ENCODE data around the gene TROAP.

The TROAP gene

DNA sequence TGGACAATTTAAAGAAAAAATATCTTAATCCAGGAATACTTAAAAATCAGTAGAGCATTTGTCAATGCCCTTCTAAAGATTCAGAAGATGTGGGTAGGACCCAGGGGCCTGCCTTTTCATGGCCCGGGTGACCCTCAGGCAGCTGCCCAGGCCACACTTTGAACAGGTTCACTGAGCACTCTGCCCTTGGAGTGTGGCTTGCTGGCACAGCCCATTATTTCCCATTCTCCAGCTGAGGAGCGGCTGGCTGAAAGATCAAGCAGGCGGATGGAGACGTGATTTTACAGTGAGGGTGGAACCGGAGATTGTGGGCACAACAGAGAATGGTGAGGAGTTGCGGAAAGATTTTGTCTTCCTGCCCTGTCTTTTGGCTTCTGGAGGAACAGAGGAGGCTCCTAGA lies 35.2 kb upstream of the TROAP start:
- Histone ChIP-seq H3K4me1 (ENCODE audit: control insufficient read depth, insufficient read depth, low read length) (no peaks in the 10 kb centered on the region), H3K27ac (ENCODE audit: extremely low read depth, low read depth, low read length) (no peak overlapping the region), H3K4me3 (ENCODE audit: low read depth, low read length) (no peak overlapping the region), H3K9me3 (ENCODE audit: control insufficient read depth, insufficient read depth, low read depth, low read length) (no peaks in the 10 kb centered on the region), H3K36me3 (ENCODE audit: control insufficient read depth in 2 of 2, insufficient read depth in 1 of 2, low read length in 2 of 2) (peaks cover 0 to 3% of the 10 kb centered on the region in 2 experiments; a peak in 1 of 3 replicates)
- CTCF ChIA-PET, result interaction anchor here (0.5 to 10.2 kb wide), 24 partner anchors 7 to 376 kb away, joined by 3 to 208 read pairs (median 12); partner anchors contain the start of genes C1QL4, DNAJC22, PRPH and TROAP
- POLR2A ChIA-PET, result interaction anchor here (1.2 to 1.9 kb wide), 4 partner anchors 9 to 71 kb away, joined by 4 to 18 read pairs (median 10); partner anchors contain the start of gene TROAP
- no peak for TF ChIP-seq ZNF830 (tag by site-specific recombination; IDR thresholded peaks at IDR 0.05; ENCODE audit: low read depth)
- TF ChIP-seq ZNF2 (tag by site-specific recombination; IDR thresholded peaks at IDR 0.05), result no peak
- no peak for TF ChIP-seq SP7 (tag by site-specific recombination; IDR thresholded peaks at IDR 0.05)
- TF ChIP-seq, protein P1, sequence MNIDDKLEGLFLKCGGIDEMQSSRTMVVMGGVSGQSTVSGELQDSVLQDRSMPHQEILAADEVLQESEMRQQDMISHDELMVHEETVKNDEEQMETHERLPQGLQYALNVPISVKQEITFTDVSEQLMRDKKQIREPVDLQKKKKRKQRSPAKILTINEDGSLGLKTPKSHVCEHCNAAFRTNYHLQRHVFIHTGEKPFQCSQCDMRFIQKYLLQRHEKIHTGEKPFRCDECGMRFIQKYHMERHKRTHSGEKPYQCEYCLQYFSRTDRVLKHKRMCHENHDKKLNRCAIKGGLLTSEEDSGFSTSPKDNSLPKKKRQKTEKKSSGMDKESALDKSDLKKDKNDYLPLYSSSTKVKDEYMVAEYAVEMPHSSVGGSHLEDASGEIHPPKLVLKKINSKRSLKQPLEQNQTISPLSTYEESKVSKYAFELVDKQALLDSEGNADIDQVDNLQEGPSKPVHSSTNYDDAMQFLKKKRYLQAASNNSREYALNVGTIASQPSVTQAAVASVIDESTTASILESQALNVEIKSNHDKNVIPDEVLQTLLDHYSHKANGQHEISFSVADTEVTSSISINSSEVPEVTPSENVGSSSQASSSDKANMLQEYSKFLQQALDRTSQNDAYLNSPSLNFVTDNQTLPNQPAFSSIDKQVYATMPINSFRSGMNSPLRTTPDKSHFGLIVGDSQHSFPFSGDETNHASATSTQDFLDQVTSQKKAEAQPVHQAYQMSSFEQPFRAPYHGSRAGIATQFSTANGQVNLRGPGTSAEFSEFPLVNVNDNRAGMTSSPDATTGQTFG (tag by site-specific recombination; IDR thresholded peaks at IDR 0.05; ENCODE audit: borderline replicate concordance), result no peak
- no peak for TF ChIP-seq ZNF645 (tag by site-specific recombination; IDR thresholded peaks at IDR 0.05)
- TF ChIP-seq, protein P2, sequence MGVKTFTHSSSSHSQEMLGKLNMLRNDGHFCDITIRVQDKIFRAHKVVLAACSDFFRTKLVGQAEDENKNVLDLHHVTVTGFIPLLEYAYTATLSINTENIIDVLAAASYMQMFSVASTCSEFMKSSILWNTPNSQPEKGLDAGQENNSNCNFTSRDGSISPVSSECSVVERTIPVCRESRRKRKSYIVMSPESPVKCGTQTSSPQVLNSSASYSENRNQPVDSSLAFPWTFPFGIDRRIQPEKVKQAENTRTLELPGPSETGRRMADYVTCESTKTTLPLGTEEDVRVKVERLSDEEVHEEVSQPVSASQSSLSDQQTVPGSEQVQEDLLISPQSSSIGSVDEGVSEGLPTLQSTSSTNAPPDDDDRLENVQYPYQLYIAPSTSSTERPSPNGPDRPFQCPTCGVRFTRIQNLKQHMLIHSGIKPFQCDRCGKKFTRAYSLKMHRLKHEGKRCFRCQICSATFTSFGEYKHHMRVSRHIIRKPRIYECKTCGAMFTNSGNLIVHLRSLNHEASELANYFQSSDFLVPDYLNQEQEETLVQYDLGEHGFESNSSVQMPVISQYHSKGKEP (tag by site-specific recombination; IDR thresholded peaks at IDR 0.05), result no peak
- TF ChIP-seq, protein P3, sequence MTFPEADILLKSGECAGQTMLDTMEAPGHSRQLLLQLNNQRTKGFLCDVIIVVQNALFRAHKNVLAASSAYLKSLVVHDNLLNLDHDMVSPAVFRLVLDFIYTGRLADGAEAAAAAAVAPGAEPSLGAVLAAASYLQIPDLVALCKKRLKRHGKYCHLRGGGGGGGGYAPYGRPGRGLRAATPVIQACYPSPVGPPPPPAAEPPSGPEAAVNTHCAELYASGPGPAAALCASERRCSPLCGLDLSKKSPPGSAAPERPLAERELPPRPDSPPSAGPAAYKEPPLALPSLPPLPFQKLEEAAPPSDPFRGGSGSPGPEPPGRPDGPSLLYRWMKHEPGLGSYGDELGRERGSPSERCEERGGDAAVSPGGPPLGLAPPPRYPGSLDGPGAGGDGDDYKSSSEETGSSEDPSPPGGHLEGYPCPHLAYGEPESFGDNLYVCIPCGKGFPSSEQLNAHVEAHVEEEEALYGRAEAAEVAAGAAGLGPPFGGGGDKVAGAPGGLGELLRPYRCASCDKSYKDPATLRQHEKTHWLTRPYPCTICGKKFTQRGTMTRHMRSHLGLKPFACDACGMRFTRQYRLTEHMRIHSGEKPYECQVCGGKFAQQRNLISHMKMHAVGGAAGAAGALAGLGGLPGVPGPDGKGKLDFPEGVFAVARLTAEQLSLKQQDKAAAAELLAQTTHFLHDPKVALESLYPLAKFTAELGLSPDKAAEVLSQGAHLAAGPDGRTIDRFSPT (tag by site-specific recombination; IDR thresholded peaks at IDR 0.05), result no peak
- no peak for TF ChIP-seq ZNF473 (tag by site-specific recombination; IDR thresholded peaks at IDR 0.05)
- no peak for TF ChIP-seq ZNF747 (tag by site-specific recombination; IDR thresholded peaks at IDR 0.05)
- TF ChIP-seq ZSCAN5A (tag by site-specific recombination; IDR thresholded peaks at IDR 0.05), result no peak
- TF ChIP-seq OVOL3 (tag by site-specific recombination; IDR thresholded peaks at IDR 0.05), result no peak
- TF ChIP-seq, protein P4, sequence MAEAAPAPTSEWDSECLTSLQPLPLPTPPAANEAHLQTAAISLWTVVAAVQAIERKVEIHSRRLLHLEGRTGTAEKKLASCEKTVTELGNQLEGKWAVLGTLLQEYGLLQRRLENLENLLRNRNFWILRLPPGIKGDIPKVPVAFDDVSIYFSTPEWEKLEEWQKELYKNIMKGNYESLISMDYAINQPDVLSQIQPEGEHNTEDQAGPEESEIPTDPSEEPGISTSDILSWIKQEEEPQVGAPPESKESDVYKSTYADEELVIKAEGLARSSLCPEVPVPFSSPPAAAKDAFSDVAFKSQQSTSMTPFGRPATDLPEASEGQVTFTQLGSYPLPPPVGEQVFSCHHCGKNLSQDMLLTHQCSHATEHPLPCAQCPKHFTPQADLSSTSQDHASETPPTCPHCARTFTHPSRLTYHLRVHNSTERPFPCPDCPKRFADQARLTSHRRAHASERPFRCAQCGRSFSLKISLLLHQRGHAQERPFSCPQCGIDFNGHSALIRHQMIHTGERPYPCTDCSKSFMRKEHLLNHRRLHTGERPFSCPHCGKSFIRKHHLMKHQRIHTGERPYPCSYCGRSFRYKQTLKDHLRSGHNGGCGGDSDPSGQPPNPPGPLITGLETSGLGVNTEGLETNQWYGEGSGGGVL (tag by site-specific recombination; IDR thresholded peaks at IDR 0.05), result no peak
- TF ChIP-seq ZBTB11 (tag by site-specific recombination; conservative IDR thresholded peaks at IDR 0.05; ENCODE audit: low read depth), result no peak
- no peak for TF ChIP-seq ZNF660 (tag by site-specific recombination; IDR thresholded peaks at IDR 0.05)
- TF ChIP-seq SALL2 (tag by site-specific recombination; IDR thresholded peaks at IDR 0.05; ENCODE audit: borderline replicate concordance), result no peak
- TF ChIP-seq, protein P5, sequence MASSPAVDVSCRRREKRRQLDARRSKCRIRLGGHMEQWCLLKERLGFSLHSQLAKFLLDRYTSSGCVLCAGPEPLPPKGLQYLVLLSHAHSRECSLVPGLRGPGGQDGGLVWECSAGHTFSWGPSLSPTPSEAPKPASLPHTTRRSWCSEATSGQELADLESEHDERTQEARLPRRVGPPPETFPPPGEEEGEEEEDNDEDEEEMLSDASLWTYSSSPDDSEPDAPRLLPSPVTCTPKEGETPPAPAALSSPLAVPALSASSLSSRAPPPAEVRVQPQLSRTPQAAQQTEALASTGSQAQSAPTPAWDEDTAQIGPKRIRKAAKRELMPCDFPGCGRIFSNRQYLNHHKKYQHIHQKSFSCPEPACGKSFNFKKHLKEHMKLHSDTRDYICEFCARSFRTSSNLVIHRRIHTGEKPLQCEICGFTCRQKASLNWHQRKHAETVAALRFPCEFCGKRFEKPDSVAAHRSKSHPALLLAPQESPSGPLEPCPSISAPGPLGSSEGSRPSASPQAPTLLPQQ (tag by site-specific recombination; IDR thresholded peaks at IDR 0.05), result no peak
- TF ChIP-seq ZNF658 (tag by site-specific recombination; IDR thresholded peaks at IDR 0.05), result no peak
- TF ChIP-seq GLI2 (tag by site-specific recombination; IDR thresholded peaks at IDR 0.05; ENCODE audit: borderline replicate concordance, low read depth), result no peak

All from HEK293 (cell line).